NAMALWA (cell line): ENCODE results near the gene RASL10B.

Source experiments
- DNase-seq: peaks from one replicate; pipeline ENCODE4 v3.0.0-alpha.2; 2015; ENCODE audit warnings: low spot score

The RASL10B gene

GRCh38 chr17:35717475-35717874, 14.0 kb upstream of the RASL10B start:
- DNase-seq, result no peak

GRCh38 chr17:35723735-35724134, 7.7 kb upstream of the RASL10B start:
- no peak for DNase-seq

DNA sequence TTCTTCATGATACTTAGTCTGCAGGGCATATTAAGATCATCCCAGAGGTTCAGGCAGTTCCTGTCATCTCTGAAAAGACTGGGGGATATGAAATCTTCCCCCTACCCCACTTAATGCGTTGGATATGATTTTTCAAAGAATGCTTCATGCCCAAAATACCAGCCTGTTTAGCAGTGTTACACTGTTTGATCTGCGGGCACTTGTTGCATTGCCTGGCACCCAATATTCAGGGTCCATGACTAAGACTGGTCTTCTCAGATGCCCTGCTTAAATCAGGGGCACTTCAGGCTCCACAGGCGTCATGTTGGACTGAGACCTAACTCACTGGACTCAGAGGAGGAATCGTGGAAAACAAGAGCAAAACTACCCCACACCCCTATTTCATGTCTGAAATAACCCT, 6.4 kb upstream of the RASL10B start:
- DNase-seq, result no peak

GRCh38 chr17:35725802-35726126, 5.7 kb upstream of the RASL10B start:
- no peak for DNase-seq

DNA sequence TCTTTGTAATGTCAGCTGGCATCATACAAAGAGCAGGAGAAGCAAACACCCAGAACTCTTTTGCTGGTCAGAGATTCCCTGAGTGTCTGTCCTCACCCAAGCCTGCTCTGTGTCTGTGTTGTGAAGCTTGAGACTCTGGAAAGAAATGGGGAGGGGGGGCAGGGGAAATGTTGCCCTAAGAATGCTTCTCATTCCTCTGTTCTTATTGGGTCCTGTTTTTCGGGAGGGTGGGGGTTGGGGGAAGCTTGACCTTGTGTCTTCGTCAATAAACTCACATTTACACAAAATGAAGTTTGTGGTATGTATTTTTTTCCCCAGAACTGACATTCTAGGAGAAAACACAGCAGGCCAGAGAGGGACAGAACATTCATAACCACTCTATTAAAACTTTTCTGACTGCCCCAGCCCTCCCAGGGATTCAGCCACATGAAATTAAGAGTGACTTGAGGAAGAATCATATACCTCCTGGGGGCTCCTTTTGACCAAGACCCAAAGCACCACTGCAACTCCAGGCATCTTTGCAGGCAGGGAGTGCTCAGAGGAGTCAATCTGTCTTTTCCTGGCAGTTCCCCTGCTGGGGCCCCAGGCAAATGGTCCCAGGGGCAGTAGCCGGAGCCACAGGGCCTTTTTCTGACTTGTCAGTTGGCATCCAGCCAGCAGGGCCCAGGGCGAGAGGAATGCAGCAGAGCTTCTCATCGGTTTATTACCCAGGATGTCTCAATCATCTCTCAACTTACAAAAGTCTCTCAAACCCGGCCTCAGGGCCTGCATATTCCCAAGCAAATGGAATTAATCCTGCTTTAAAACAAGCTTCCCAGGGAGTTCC, 5.1 kb upstream of the RASL10B start:
- peak; percentile 43 for DNase-seq

DNA sequence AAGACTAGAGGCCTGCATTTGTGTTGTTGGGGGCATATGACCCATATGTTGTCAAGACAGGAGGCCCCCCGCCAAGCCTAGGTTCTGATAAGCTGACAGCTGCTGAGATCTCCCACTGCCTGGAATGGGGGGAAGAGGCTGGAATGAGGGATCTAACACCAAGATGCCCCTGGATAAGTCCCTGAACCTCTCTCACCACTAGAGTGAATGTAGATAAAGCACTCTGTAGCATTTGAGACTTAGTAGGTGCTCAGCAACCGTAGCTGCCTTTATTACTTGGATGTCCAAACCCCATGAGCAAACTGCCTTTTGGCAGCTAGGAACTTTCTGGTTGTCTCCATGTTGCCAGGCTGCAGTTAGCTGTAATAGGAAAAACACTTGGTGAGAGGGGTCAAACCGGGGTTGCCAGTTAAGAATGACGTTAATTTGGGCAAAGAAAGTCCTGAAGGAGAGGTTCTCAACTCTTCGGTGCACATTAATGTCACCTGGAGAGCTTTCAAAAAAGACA, 4.4 kb upstream of the RASL10B start:
- no peak for DNase-seq

DNA sequence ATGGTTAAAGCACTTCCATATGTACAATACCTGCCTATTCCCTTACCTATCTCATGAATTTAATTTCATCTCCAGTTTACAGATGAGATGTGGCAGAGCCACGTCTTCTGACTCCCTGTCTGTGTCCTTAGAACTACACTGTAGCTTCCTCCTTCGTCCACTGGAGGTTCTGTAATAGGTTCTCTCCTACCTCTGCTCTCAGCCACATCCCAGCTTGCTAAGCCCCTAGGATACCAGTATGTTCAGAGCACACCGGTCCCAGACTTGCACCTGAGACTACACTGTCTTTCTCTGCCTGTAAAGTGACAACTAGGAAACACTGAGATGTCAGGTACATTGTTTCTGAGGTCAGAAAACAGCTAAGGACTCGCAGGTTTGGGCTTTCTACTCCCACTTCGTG, 3.8 kb upstream of the RASL10B start:
- no peak for DNase-seq

DNA sequence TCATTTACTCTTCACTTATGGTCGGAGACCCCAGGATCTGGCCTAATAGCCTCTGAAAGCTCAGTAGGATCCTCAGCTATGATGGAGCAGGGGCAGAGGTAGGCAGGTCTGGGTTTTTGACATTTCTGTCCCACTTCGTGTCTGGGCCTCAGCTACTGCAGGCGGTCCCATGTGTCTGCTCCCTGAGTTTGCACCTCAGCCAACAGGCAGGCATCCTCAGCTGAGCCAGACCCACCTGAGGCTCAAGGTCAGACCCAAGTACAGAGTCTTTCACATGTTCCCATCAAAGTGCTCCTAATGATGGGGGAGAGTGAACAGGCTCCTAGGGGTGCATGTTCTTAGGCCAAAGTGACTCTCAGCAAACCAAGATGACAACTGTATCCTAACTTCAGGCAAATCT, 2.9 kb upstream of the RASL10B start:
- DNase-seq, result no peak

DNA sequence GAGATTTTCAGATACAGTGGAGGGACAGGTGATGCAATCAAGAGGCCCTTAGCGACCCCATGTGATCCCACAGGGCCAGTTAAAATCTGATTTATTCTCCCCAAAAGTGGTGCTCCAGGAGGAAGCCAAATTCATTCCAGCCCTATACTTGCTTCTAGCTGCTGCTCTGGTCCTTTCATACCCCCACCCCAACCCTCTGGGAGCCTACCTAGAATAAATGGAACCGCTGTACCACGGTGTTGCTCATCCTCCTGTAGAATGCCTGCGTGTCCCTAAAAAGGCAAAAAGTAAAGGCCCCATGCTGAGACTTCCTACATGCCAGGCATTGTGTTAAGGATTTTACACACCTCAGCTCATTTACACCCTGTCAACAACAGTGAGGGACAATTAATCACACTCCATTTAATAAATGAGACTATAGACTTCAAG, 2.0 kb upstream of the RASL10B start:
- DNase-seq, result no peak

- no peak for DNase-seq
Measured at GRCh38 chr17:35730400-35731005, 936 bp upstream of the RASL10B start.

DNA sequence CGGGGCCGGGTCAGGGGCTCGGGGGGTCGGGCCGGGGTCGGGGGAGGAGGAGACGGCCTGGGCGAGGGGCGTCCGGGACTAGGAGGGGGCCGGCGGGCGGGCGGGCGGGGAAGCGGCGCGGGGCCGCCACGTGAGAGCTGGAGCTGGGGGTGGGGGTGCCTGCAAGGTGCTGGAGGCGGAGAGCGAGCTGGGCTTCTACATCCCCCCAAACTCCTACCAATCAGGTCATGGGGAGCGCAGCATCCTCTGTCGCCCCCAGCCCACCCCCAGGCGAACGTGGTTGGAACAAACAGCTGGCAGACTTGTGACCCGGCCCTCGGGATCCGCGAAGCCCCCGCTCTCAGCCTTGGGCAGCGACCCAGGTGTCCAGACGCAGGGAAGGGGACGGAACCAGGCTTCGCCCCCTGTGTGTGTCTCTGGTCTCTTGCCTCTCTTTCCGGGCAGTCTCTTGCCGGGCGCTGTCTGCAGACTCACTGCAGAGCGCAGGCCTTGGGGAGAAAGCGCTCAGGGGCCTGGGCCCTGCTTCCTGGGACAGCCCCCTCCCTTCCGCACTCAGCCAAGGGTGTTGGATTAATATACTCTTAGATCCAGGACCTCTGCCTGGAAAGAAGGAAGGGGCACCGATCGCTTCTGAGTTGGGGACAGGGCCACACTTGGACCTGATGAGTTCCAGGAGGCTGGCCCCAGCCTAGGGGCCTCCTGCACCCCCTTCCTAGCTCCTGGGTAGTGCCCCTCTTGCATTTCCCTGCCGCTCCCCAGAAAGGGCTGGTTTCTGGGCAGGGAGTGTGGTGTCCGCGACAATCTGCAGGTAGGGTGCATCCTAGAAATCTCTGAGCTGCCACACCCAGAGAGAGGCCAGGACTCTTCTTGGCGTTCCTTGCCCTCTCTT, 722 bp downstream of the RASL10B start:
- no peak for DNase-seq

DNA sequence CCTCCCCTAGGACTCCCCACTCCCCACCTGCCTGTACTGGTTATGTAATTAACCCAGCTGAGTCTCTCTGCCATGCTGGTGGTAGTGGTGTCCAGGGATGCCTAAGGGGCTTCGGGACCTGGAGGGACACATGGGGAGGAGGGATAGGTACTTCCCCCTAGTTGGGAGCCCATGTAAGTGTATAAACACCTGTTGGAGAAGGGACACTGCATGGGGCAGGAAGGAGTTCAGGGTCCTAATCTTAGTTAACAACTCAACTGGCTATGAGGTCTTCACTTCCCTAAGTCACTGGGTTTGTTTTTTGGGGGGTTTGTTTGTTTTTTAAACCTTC, 1.3 kb downstream of the RASL10B start:
- DNase-seq, result no peak

GRCh38 chr17:35733366-35733765, 1.9 kb downstream of the RASL10B start:
- DNase-seq, result no peak

DNA sequence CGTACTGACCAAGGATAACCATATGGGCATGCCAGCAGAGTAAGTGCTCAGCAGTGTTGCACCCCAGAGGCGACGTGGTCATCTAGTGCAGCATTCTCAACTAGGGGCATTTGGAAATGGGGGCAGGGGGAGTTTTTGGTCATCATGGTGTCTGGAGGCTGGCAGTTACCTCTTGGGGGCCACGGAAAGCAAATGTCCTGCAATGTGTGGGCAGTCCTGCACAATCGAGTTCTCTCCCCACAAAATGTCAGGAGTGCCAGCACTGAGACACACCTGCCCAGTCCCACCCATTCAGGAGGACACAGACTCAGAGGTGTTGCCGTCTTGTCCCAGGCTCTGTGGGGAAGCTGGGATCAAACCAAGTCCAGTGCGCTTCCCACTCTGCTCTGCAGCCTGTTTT, 3.0 kb downstream of the RASL10B start:
- no peak for DNase-seq

GRCh38 chr17:35735036-35735805, 3.8 kb downstream of the RASL10B start:
- DNase-seq, result no peak

DNA sequence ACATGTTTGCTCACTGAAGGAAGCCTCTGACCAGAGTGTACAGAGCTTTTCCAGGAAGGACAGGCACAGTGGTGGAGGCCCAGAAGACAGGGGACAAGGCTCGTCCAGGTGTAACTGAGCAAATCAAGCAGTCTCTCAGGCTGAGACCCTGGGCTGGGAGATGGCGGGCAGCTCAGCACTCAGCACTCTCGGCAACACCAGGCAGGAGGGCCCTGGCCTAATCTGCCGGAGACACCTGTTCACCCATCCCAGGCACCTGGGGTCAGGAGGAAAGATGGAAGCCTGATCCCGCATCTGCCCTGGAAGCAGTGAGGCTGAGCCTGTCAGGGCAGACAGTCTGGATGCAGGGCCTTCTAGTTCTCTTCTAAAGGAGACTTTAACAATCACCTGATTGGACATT, 4.8 kb downstream of the RASL10B start:
- DNase-seq, result no peak

DNA sequence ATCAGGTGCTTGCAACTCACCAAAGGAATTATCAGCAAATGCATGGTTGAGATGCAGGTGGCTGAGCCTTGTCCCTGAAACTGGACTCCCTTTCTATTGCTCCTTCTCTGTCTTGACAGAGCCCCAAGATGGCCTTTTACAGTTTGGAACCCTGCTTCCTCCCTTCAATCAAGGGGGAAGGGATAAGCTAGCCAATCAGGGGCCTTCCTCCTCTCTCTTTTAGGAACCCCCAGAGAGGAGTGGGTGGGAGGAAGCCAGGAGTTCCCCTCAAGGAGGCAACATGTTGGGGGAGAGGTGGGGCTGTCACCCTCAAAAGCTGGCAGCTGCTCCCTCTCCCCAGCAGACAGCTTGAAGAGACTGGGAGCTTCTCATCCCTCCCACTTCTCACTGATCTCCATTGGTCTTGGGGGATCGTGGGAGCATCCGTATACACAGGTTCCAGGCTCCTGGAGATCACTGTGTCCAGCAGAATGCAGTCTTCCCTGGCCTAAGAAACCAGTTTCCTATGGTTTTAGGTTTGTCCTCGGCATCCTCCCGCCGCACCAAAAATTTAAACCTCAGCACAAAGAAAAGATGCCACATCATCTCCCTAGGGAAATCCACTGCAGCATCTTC, 7.2 kb downstream of the RASL10B start:
- no peak for DNase-seq

GRCh38 chr17:35740216-35740615, 8.8 kb downstream of the RASL10B start:
- DNase-seq, result no peak

GRCh38 chr17:35740997-35741931, 9.8 kb downstream of the RASL10B start:
- DNase-seq, result no peak

GRCh38 chr17:35742496-35742895, 11.1 kb downstream of the RASL10B start:
- DNase-seq, result no peak
